Brain microvascular endothelial cell (primary cell): ENCODE data around the gene VDR.
A peak's percentile ranks its signal among the peaks of the same experiment; 100 is the strongest.
"Not testable (repeated sequence)": the region's sequence is repeated elsewhere in the genome, so short reads cannot be mapped to it uniquely, and the experiment has no call there.

Source experiments
- DNase-seq: peaks from one replicate; pipeline ENCODE4 v3.0.0-alpha.2; 2020
- H3K27ac ChIP-seq: fragments of 250-450 bp; sonication (Bioruptor Pico); 2 replicates; pipeline ENCODE4 v1.5.1; 2020; ENCODE audit warnings: mild to moderate bottlenecking, moderate library complexity
- H3K27me3 ChIP-seq: fragments of 250-450 bp; sonication (Bioruptor Pico); replicated peaks from 2 replicates; pipeline ENCODE4 v1.5.1; 2020; ENCODE audit warnings: mild to moderate bottlenecking
- H3K36me3 ChIP-seq: fragments of 250-450 bp; sonication (Bioruptor Pico); replicated peaks from 2 replicates; pipeline ENCODE4 v1.5.1; 2020; ENCODE audit warnings: mild to moderate bottlenecking
- H3K4me3 ChIP-seq: 2 replicates; pipeline ENCODE4 v1.5.1; 2011; ENCODE audit warnings: low read depth, mild to moderate bottlenecking, control low read depth, low read length, moderate library complexity
- CTCF ChIP-seq: IDR thresholded peaks from 2 replicates; pipeline ENCODE4 v1.5.1; 2011; ENCODE audit warnings: low read depth, mild to moderate bottlenecking, moderate library complexity, low read length, control low read depth, inconsistent platforms; ENCODE audit errors: missing control alignments
- in situ Hi-C: cut with HindIII; loops from 2 replicates; pipeline ENCODE4 v1.10.0; 2017; ENCODE audit warnings: low sequenced_read_pairs, low pct_ligation_motif_present

VDR gene

GRCh38 chr12:47817272-47818006 is 87.4 kb downstream of the VDR start:
- Histone ChIP-seq H3K27ac (peak overlapping the region; percentile 16), H3K4me3 (peak overlapping the region; percentile 81), H3K36me3 (peaks cover 4% of the 10 kb centered on the region), H3K27me3 (no peaks in the 10 kb centered on the region)
- TF ChIP-seq CTCF, result peak; percentile 55
- in situ Hi-C loops, result no loop called here
- DNase-seq, result no peak

- Histone ChIP-seq H3K27ac (peak overlapping the region; percentile 16), H3K4me3 (peak overlapping the region; percentile 81), H3K27me3 (no peaks in the 10 kb centered on the region), H3K36me3 (peaks cover 4% of the 10 kb centered on the region)
- no peak for TF ChIP-seq CTCF
- in situ Hi-C loops, result no loop called here
- no peak for DNase-seq
Measured at GRCh38 chr12:47816403-47817271, 88.2 kb downstream of the VDR start.

GRCh38 chr12:47815447-47815846 is 89.3 kb downstream of the VDR start:
- in situ Hi-C loops, result not testable (repeated sequence)

GRCh38 chr12:47814539-47815170 is 90.1 kb downstream of the VDR start:
- Histone ChIP-seq H3K27me3 (no peaks in the 10 kb centered on the region), H3K27ac (no peak overlapping the region), H3K4me3 (no peak overlapping the region), H3K36me3 (peaks cover 4% of the 10 kb centered on the region)
- in situ Hi-C loops, result no loop called here
- no peak for DNase-seq
- TF ChIP-seq CTCF, result no peak

More at GRCh38 chr12:47815447-47815846, 89.3 kb downstream of the VDR start:
- H3K27ac ChIP-seq, H3K27me3 ChIP-seq, DNase-seq, H3K36me3 ChIP-seq, H3K4me3 ChIP-seq: not testable (repeated sequence)

- H3K4me3 ChIP-seq, result peak overlapping the region; percentile 34
- in situ Hi-C loops, result no loop called here
- peak overlapping the region; percentile 80 for H3K27ac ChIP-seq
- H3K27me3 ChIP-seq, result no peaks in the 10 kb centered on the region
- TF ChIP-seq CTCF, result no peak
- H3K36me3 ChIP-seq, result peaks cover 4% of the 10 kb centered on the region
- no peak for DNase-seq
Measured at GRCh38 chr12:47813511-47814196, 91.1 kb downstream of the VDR start.
